HEK293T (cell line): ENCODE measurements around the gene PDE3A.

Experiments
- ARNT ChIP-seq: fragments of 450-650 bp; IDR thresholded peaks from 2 replicates; pipeline ENCODE4 v1.6.1; 2017; ENCODE audit warnings: mild to moderate bottlenecking
- BHLHE40 ChIP-seq: fragments of 450-650 bp; IDR thresholded peaks from 2 replicates; pipeline ENCODE4 v1.6.1; 2016; ENCODE audit warnings: mild to moderate bottlenecking, moderate library complexity, borderline replicate concordance
- CTBP1 ChIP-seq: fragments of 450-650 bp; IDR thresholded peaks from 2 replicates; pipeline ENCODE4 v1.6.1; 2016; ENCODE audit warnings: borderline replicate concordance
- ELF4 ChIP-seq: fragments of 450-650 bp; IDR thresholded peaks from 2 replicates; pipeline ENCODE4 v1.6.1; 2017; ENCODE audit warnings: antibody characterized with exemption
- FOXK2 ChIP-seq: fragments of 450-650 bp; IDR thresholded peaks from 2 replicates; pipeline ENCODE4 v1.6.1; 2016; ENCODE audit warnings: mild to moderate bottlenecking
- FOXM1 ChIP-seq: fragments of 450-650 bp; IDR thresholded peaks from 2 replicates; pipeline ENCODE4 v1.6.1; 2017; ENCODE audit warnings: mild to moderate bottlenecking, borderline replicate concordance
- HDGF ChIP-seq: fragments of 450-650 bp; IDR thresholded peaks from 2 replicates; pipeline ENCODE4 v1.6.1; 2017; ENCODE audit warnings: antibody characterized with exemption, borderline replicate concordance
- SP1 ChIP-seq: fragments of 450-650 bp; IDR thresholded peaks from 2 replicates; pipeline ENCODE4 v1.6.1; 2017
- SUZ12 ChIP-seq: fragments of 450-650 bp; IDR thresholded peaks from 2 replicates; pipeline ENCODE4 v1.6.1; 2016; ENCODE audit warnings: mild to moderate bottlenecking
- TARDBP ChIP-seq: fragments of 450-650 bp; IDR thresholded peaks from 2 replicates; pipeline ENCODE4 v1.6.1; 2016
- ZNF384 ChIP-seq: fragments of 450-650 bp; IDR thresholded peaks from 2 replicates; pipeline ENCODE4 v1.6.1; 2016

DNA sequence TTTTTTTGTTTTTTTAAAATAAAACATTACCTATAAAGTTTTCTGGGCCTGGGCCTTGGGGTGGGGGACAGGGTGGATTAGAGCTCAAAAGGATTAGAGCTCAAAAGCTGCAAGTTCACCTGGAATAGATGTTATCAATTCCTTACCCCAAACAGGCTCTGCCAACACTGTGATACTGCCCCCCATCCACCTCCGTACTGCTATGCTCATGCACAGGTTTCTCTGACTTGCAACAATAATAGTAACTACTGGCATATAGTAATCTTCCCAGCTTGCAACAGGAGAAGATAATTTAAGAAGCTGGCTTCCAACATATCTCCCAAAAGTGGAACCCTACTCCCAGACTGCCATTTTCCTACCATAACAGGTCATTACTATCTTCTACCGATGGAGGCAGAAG lies 275.5 kb downstream of the PDE3A start:
- TF ChIP-seq SP1 (no peak), FOXK2 (no peak), ELF4 (no peak), HDGF (no peak), ARNT (no peak), TARDBP (no peak), ZNF384 (no peak), SUZ12 (no peak), FOXM1 (no peak), BHLHE40 (no peak), CTBP1 (no peak)
